Adrenal gland (tissue), 5 donors: ENCODE data around the gene GFRA3.

Source experiments
- CTCF ChIP-seq, 6 experiments: fragments of 450-650 bp in 4 of 6; fragments of 200-600 bp in 2 of 6; sonication (generic) in 1 of 6; IDR thresholded peaks; 1 replicate in 5 of 6; 2 replicates in 1 of 6; pipeline versions ENCODE4 v1.5.1 to v1.8.0; 2016 to 2021; ENCODE audit warnings: antibody characterized with exemption in 6 of 6, mild to moderate bottlenecking in 2 of 6, moderate library complexity in 1 of 6
- POLR2A ChIP-seq, 2 donors: fragments of 450-650 bp; IDR thresholded peaks; one replicate each; pipeline ENCODE4 v1.6.1; 2017; ENCODE audit warnings: antibody characterized with exemption in 2 of 2, mild to moderate bottlenecking in 2 of 2, moderate library complexity in 1 of 2
- donor health status: DM: no; HTN: no; CAD: no.

GRCh38 chr5:138252944-138253343 lies 21.5 kb downstream of the GFRA3 start:
- TF ChIP-seq CTCF (IDR thresholded peaks at IDR 0.05) (no peak), POLR2A (IDR thresholded peaks at IDR 0.05) (no peak)
